Subcutaneous abdominal adipose tissue (tissue), 5 donors: ENCODE measurements around the gene DPT.

Experiments
- H3K27ac ChIP-seq: one replicate; pipeline ENCODE4 v1.7.0; 2013; ENCODE audit warnings: low read depth, mild to moderate bottlenecking, inconsistent platforms, low read length, moderate library complexity
- H3K27me3 ChIP-seq, 5 donors: one replicate each; pipeline ENCODE4 v1.7.0; 2013; ENCODE audit warnings: low read length in 5 of 5, inconsistent platforms in 1 of 5; ENCODE audit not compliant: control insufficient read depth in 5 of 5, insufficient read depth in 4 of 5
- H3K36me3 ChIP-seq, 5 donors: one replicate each; pipeline ENCODE4 v1.7.0; 2013; ENCODE audit warnings: low read length in 5 of 5; ENCODE audit not compliant: control insufficient read depth in 5 of 5, insufficient read depth in 5 of 5
- H3K4me1 ChIP-seq, 5 donors: one replicate each; pipeline ENCODE4 v1.7.0; 2013; ENCODE audit warnings: low read length in 5 of 5, mild to moderate bottlenecking in 3 of 5, moderate library complexity in 1 of 5; ENCODE audit not compliant: control insufficient read depth in 5 of 5, insufficient read depth in 5 of 5
- H3K4me3 ChIP-seq, 5 donors: one replicate each; pipeline ENCODE4 v1.7.0; 2013; ENCODE audit warnings: low read length in 5 of 5, low read depth in 1 of 5
- H3K9ac ChIP-seq, 5 donors: one replicate each; pipeline ENCODE4 v1.7.0; 2013; ENCODE audit warnings: low read length in 5 of 5, mild to moderate bottlenecking in 4 of 5, moderate library complexity in 3 of 5
- H3K9me3 ChIP-seq, 5 donors: one replicate each; pipeline ENCODE4 v1.7.0; 2013; ENCODE audit warnings: low read length in 5 of 5; ENCODE audit not compliant: control insufficient read depth in 5 of 5
- donor health status: healthy.
- donor health status: healthy.
- donor health status: healthy.
- donor health status: healthy.
- donor health status: healthy.

Gene DPT

GRCh38 chr1:168739908-168740307, 10.9 kb upstream of the DPT start:
- H3K27ac ChIP-seq = no peak overlapping the region

GRCh38 chr1:168736520-168736919, 7.5 kb upstream of the DPT start:
- Histone ChIP-seq H3K27me3 (no peaks in the 10 kb centered on the region), H3K9me3 (no peaks in the 10 kb centered on the region), H3K4me1 (peaks cover 0 to 6% (median 0%) of the 10 kb centered on the region in 5 donors), H3K36me3 (no peaks in the 10 kb centered on the region), H3K27ac (no peak overlapping the region), H3K4me3 (no peak overlapping the region), H3K9ac (no peak overlapping the region)

More at GRCh38 chr1:168739908-168740307, 10.9 kb upstream of the DPT start:
- no peaks in the 10 kb centered on the region for H3K36me3 ChIP-seq
- peaks cover 0 to 6% (median 0%) of the 10 kb centered on the region in 5 donors for H3K4me1 ChIP-seq
- no peak overlapping the region for H3K9ac ChIP-seq
- H3K4me3 ChIP-seq = no peak overlapping the region
- no peaks in the 10 kb centered on the region for H3K9me3 ChIP-seq
- no peaks in the 10 kb centered on the region for H3K27me3 ChIP-seq

GRCh38 chr1:168735974-168736373, 7.0 kb upstream of the DPT start:
- Histone ChIP-seq H3K9me3 (no peaks in the 10 kb centered on the region), H3K27me3 (no peaks in the 10 kb centered on the region), H3K4me1 (peaks cover 0 to 6% (median 0%) of the 10 kb centered on the region in 5 donors), H3K36me3 (no peaks in the 10 kb centered on the region), H3K4me3 (no peak overlapping the region), H3K27ac (no peak overlapping the region), H3K9ac (no peak overlapping the region)

GRCh38 chr1:168734946-168735345, 5.9 kb upstream of the DPT start:
- Histone ChIP-seq H3K36me3 (no peaks in the 10 kb centered on the region), H3K4me1 (peaks cover 0 to 4% (median 0%) of the 10 kb centered on the region in 5 donors), H3K9me3 (no peaks in the 10 kb centered on the region), H3K27ac (no peak overlapping the region), H3K27me3 (no peaks in the 10 kb centered on the region), H3K4me3 (no peak overlapping the region), H3K9ac (no peak overlapping the region)

- H3K27ac ChIP-seq = no peak overlapping the region
- peaks cover 0 to 8% (median 5%) of the 10 kb centered on the region in 5 donors for H3K4me1 ChIP-seq
- H3K36me3 ChIP-seq = no peaks in the 10 kb centered on the region
- H3K9ac ChIP-seq = no peak overlapping the region
- no peak overlapping the region for H3K4me3 ChIP-seq
- no peaks in the 10 kb centered on the region for H3K9me3 ChIP-seq
- no peaks in the 10 kb centered on the region for H3K27me3 ChIP-seq
Measured at GRCh38 chr1:168734271-168734670, 5.3 kb upstream of the DPT start.

- Histone ChIP-seq H3K27ac (no peak overlapping the region), H3K4me3 (no peak overlapping the region), H3K27me3 (no peaks in the 10 kb centered on the region), H3K9ac (no peak overlapping the region), H3K9me3 (no peaks in the 10 kb centered on the region), H3K36me3 (no peaks in the 10 kb centered on the region), H3K4me1 (peaks cover 0 to 17% (median 13%) of the 10 kb centered on the region in 5 donors)
Measured at GRCh38 chr1:168733241-168733640, 4.2 kb upstream of the DPT start.

GRCh38 chr1:168732736-168733135, 3.7 kb upstream of the DPT start:
- H3K9ac ChIP-seq = no peak overlapping the region
- peaks cover 0 to 22% (median 16%) of the 10 kb centered on the region in 5 donors for H3K4me1 ChIP-seq
- no peaks in the 10 kb centered on the region for H3K27me3 ChIP-seq
- H3K36me3 ChIP-seq = no peaks in the 10 kb centered on the region
- H3K27ac ChIP-seq = no peak overlapping the region
- no peak overlapping the region for H3K4me3 ChIP-seq
- H3K9me3 ChIP-seq = no peaks in the 10 kb centered on the region

GRCh38 chr1:168731244-168731953, 2.4 kb upstream of the DPT start:
- no peak overlapping the region for H3K4me3 ChIP-seq
- no peak overlapping the region for H3K9ac ChIP-seq
- no peaks in the 10 kb centered on the region for H3K27me3 ChIP-seq
- peaks cover 0 to 36% (median 28%) of the 10 kb centered on the region in 5 donors for H3K4me1 ChIP-seq
- H3K36me3 ChIP-seq = no peaks in the 10 kb centered on the region
- H3K27ac ChIP-seq = no peak overlapping the region
- no peaks in the 10 kb centered on the region for H3K9me3 ChIP-seq

- Histone ChIP-seq H3K27me3 (no peaks in the 10 kb centered on the region), H3K36me3 (no peaks in the 10 kb centered on the region), H3K9ac (peak overlapping the region in 1 of 5 donors; percentile 34), H3K4me1 (peaks cover 0 to 48% (median 37%) of the 10 kb centered on the region in 5 donors), H3K9me3 (no peaks in the 10 kb centered on the region), H3K27ac (no peak overlapping the region), H3K4me3 (peak overlapping the region; percentile 64 to 97 (median 80))
Measured at GRCh38 chr1:168729405-168729802, 398 bp upstream of the DPT start.

- Histone ChIP-seq H3K27ac (no peak overlapping the region), H3K9me3 (no peaks in the 10 kb centered on the region), H3K4me1 (peaks cover 0 to 60% (median 37%) of the 10 kb centered on the region in 5 donors), H3K27me3 (no peaks in the 10 kb centered on the region), H3K36me3 (no peaks in the 10 kb centered on the region), H3K9ac (peak overlapping the region in 4 of 5 donors; percentile 27 to 57 (median 42)), H3K4me3 (peak overlapping the region; percentile 64 to 97 (median 80))
Measured at GRCh38 chr1:168726719-168727118, 2.3 kb downstream of the DPT start.
